Globus pallidus (tissue), 1 donor: ENCODE data around the gene IL19.
"Not testable (repeated sequence)": the region's sequence is repeated elsewhere in the genome, so short reads cannot be mapped to it uniquely, and the experiment has no call there.

Experiments used
- DNase-seq: peaks from one replicate; pipeline ENCODE4 v3.0.0-alpha.2; 2015; ENCODE audit warnings: low spot score

IL19 gene

DNA sequence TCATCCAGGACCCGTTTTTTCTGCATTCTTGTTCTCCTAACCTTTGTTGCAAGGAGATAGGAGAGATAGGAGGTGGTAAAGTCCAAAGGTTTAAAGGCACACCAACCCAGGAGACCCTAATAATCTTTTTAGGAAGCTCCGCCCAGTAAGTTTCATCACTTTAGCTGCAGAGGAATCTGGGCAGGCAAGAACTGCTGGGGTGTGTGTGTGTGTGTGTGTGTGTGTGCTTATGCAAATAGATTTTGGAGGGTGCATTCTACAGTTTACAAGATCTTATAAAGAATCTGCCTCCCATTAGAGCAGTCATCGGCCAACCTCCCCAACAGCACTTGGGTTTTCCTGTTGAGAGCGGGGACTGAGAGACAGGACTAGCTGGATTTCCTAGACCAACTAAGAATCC lies 5.7 kb downstream of the IL19 start:
- DNase-seq, result no peak

DNA sequence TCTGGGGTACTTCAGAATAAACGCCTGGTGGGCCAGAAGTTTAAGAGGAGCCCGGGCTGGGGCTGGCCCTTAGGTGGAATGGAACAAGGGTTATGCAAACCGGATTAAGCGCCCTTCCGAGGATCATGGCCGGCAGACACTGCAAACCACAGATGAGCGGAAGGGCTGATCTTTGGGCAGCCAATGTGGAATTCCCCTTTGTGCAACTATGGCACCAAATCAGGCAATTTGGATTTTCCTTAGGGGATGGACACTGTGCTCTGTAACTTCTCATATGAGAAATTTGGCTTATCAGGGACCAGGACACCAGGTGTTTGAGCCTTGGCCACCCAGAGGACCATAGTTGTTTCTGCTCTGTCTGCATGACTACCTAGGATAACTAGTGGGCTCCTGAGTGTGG lies 7.5 kb downstream of the IL19 start:
- no peak for DNase-seq

DNA sequence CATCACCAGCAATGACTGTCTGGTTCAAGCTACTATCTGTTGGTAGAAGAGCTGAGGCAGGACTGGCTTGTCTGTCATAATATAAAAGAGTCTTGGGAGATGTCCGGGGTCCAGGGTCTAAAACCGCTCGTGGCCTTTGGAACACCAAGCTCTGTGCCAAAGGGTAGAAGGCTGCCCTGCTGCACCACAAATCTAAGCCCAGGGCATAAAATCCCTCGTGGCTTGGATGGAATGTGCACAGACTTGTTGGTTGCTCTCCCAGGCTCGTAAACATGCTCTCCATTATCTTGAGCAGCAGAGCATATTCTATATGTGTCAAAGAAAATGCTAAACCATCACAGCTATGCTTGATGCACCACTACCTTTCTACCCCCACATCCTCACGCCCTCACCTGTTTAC lies 8.3 kb downstream of the IL19 start:
- not testable (repeated sequence) for DNase-seq

DNA sequence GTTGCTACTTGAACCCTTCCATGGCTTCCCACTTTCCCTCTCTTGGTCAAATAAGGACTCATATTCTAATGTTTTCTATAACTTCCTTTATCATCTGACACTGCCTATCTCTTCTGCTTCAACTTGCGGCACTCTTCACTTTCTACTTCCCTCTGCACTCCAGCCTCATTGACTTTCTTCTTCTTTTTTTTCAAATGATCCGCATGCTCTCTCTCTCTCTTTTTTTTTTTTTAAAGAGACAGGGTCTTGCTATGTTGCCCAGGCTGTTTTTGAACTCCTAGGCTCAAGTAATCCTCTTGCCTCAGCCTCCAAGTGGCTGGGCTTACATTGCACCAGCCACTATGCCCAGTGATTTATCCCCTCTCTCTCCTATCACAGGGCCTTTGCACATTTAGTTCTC lies 9.1 kb downstream of the IL19 start:
- DNase-seq, result no peak

DNA sequence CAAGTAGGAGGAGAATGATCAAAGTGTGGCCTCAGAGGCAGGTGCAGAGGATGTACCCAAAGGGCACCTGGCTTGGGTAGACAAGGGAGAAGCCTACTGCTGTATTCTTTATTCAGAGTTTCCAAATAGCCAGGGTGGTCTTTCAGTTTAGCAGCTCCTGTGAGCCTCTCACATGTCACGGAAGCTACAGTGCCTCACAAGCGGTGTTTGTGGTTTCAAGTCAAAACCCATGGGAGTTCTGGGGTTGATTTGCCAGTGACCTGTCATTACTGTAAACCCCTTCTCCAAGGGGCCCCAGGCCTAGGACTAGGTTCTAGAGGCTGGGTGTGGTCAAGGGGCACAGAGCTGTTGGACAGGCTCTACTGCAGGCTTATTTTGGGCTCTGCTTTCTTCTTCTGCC lies 11.9 kb downstream of the IL19 start:
- DNase-seq, result no peak

DNA sequence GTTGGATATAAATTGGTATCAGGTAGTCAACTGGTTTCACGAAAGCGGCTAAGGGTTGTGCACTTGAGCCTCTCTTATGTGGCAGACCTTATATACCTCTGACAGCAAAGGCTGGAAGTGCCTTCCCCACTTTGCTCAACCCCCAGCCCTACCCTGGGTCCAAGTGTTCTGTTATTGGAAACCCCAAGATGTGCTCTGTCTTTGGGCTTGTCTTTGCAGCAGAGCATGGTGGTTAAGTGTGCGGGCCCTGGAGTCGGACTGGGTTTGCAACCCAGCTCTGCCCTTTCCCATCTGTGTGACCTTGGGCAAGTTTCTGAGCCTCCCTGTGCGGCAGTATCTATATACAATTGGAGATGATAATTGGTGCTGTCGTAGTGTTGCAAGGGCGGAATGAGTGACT lies 12.9 kb downstream of the IL19 start:
- DNase-seq, result no peak

DNA sequence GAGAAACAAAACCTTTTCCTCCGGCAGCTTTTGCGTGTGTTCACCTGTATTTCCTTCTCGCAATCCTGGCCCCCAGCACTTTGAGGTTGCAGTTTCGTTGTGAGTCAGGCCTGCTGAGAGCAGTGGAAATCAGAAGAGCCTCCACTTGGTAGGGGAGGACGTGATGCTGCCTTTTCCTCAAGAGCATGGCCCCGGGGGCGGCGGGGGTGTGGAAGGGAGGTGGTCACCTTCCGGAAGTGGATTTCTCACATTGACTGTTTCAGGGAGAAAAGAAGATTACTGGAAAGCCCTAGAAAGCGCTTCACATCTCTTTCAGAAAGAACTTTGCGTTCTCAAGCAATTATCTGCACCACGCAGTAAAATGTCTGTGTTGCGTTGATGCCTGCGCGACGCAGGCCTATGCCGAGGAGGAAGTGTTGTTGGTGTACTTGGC lies 13.9 kb downstream of the IL19 start:
- DNase-seq, result no peak

DNA sequence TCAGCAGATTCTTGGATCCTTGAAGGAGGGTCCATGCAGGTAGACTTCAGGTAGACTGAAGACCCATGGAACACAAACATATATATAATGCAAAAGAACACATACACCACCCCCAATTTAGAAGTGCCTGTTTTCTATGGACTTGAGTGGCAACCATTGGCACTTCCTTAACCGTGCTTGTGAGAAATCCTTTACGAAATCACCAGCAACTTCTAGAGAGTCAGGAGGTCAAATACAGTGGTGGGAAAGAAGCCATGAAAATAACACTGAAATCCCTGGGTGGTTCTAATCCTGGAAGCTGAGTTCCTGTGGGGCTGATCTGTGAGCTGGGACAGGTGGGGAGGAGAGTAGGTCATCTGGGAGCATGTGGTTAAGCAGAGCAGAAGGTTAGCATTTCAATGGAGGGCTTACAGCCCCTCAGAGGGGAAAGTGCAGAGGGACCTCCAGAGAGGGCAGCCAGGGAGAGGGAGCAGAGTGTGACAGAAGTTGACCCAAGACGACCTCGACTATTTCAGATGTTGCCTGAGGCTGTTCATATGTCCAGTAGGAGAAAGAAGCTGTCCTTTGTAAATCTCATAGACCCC lies 14.7 kb downstream of the IL19 start:
- DNase-seq, result no peak

DNA sequence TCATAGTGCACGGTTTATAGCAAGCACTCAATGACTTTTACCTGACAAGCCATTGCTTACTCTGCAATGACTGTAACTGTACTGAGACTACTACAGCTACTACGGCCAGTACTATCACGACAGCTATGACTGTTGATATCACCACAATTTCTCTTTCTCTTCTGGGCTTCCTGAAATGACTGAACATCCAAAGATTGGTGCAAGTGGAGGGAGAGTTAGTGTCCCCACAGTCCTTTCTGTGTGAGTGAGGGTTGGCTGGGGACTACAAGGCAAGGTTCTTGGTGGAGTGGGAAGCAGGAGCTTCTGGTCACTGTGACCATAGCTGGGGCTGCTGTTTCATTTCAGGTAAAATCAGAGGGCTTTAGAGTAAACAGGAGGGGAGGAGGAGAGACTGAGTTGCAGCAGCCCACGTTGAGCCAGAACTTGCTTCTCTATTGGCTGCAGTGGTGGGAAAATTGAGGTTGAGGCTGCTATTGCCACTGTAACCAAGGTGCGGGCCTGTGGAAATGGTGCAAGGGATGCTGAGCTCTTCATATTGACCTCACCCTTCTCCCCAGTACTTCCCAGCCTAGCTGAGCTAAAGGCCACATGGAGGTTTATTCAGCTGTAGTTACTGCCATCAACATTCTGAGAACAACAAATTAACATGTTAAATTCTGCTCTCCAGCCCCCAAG lies 15.8 kb downstream of the IL19 start:
- DNase-seq, result no peak

DNA sequence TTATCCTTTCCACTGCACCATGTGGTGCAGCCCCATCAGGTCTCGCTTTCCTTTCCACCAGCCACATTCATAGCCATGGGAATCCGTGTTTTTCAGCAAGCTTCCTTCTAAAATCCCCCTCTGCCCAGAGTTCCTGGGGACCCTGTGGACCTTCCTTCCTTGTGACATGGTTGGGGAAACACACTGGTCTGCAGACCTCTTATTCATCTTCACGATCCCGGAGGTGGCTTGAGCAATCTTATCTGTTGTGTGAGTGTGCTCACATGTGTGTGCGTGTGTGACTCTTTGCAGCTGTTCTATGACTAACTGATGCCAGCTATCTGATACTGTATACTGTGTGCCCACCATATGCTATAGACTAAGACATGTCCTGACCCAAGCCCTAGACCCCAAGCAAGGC lies 17.3 kb downstream of the IL19 start:
- no peak for DNase-seq

DNA sequence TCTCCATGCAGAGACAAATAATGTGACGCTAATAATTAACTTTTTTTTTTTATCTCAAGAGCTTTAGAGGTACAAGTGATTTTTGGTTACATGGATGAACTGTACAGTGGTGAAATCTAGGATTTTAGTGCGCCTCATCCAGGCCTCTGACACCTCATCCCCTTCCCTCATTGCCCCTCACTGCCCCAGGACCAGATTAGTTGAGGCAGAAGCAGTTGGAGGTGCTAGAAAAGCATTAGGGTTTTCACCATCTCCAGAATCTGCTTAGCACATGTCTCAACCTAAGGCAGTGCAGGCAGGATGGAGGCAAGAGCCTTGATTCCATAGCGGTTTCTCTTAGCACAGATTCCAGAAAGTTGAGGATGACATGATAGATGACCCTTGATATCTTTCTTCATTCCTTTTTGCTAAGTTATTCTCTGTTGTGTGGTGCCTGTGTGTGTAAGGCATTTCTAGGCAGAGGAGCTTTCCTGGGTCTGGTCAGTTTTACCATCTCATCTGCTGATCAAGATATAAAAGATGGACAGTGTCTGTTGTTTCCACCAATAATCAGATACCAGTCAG lies 18.0 kb downstream of the IL19 start:
- no peak for DNase-seq

DNA sequence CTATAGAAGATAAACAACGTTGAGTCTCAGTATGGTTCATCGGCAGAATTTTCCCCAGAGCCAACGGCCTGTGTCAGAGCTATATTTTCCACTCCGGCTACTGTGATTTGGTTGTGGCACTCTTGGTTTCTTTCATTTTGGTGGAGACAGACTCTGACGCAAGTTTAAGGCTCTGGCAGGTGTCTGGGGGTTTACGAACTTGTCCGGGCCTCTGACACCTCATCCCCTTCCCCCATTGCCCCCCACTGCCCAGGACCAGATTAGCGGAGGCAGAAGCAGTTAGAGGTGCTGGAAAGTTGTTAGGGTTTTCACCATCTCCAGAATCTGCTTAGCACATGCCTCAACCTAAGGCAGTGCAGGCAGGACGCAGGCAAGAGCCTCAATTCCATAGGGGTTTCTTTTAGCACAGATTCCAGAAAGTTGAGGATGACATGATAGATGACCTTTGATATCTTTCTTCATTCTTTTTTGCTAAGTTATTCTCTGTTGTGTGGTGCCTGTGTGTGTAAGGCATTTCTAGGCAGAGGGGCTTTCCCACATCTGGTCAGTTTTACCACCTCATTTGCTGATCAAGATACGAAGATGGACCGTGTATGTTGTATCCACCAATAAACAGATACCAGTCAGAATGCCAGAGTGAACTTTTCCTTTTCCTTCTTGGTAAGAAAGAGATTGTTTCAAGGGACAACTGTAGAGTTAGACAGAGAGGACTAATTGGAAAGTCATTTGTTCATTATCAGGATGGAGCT lies 20.1 kb downstream of the IL19 start:
- DNase-seq, result no peak

DNA sequence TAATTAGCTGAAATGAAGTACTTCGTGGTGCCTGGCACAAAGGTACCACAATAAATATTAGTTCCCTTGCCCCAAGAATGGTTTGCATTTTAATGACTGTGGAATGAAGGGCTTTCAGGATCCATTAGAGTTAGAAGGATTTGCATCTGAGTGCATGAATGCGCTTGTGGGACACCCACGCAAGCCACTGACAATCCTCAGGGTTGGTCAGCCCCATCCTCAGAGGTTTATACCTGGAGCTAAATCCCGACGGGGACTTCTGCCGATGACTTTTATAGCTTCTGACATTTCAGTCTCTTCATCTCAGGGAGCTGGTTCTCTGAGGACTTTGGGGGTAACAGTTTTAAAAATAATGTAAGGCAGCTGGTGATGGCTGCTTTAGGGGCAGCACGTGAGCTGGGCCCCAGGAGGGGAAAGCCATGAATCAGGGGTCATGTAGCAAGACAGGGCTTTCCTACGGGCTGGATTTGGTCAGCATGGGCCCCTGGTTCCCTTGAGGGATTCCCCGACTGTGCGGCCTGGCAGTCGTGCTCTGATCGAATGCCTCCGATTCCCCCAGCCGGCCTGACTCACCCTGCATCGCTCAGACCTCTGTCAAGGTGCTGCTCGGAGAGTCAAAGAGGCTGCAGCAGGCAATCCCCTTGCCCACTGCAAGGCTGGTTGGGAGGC lies 22.5 kb downstream of the IL19 start:
- DNase-seq, result no peak

DNA sequence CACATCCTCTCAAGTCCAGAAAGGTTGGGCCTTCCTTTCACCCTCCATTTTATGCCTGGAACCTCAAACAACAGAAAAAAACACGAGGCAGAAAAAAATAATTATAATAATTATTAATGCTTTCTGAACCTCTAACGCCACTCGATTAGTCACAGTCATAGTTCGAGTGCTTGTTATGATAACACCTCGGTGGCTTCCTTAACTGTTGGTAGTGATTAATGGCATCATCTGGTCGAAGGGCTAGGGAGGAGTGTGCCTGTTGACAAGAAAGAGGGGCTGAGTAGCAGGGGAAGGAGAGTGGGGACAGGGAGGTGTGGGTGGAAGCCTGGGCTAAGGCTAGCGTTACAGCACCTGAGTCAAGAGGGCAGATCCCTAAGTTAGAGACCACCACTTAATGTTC lies 23.0 kb downstream of the IL19 start:
- DNase-seq, result no peak

DNA sequence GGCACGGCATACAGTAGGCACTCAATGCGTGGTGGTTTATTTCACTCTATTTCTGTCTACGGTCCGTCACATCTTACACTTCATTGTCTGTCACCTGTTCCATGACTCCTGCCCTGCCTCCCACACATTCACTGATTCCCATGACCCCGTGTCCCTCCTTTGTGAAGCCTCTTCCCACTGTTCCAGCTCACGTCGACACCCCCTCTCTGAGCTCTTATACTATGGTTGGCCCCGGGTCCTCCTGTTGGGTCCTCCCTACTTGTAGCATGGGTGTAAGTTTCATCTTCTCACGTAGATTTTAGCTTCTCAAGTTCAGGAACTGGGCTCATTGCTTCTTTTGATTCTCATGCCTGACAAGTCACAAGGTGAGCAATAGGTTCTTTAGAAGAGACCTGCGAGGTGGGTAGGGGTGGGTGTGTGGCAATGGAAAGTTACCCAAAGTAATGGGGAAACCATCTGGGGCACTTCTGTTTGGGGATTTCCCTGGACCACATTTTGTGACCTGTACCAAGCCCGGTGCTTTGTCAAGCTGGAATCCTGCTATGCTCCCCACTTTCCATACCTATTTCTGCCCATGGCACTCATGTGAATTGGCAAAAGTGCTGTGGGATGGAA lies 23.8 kb downstream of the IL19 start:
- DNase-seq, result no peak

DNA sequence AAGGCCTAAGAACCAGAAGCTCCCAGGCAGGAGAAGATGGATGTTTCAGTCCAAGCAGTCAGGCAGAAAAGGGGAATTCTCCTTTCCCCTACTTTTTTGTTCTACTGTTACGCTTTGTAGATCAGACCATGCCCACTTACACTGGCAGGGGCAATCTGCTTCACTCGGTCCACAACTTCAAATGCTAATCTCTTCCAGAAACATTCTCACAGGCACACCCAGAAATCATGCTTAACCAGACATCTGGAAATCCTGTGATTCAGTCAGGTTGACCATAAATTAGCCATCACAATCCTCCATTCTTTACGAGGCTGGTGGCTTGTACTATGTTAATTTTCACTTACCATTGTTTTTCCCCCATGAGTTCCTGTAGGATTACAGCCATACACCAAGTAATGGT lies 25.5 kb downstream of the IL19 start:
- no peak for DNase-seq

DNA sequence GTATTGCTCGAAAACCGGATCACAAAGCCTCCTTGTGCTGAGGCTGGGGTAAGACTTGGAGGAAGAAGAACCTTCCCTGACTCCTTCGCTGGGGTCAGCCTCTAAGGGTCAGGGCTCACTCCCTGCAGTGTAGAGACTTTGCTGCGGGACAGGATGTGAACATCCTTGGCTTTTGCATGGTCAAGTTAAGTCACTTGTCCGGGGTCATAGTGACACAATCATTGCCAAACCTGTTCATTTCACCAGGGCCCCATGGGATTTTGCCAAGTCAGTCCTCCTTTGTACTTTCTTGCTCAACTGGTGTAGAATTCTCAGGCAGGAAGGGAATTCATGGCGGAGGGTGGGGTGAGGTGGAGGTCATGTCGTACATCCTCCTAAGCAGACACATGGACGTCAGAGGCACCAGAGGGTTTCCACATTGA lies 26.4 kb downstream of the IL19 start:
- DNase-seq, result no peak

DNA sequence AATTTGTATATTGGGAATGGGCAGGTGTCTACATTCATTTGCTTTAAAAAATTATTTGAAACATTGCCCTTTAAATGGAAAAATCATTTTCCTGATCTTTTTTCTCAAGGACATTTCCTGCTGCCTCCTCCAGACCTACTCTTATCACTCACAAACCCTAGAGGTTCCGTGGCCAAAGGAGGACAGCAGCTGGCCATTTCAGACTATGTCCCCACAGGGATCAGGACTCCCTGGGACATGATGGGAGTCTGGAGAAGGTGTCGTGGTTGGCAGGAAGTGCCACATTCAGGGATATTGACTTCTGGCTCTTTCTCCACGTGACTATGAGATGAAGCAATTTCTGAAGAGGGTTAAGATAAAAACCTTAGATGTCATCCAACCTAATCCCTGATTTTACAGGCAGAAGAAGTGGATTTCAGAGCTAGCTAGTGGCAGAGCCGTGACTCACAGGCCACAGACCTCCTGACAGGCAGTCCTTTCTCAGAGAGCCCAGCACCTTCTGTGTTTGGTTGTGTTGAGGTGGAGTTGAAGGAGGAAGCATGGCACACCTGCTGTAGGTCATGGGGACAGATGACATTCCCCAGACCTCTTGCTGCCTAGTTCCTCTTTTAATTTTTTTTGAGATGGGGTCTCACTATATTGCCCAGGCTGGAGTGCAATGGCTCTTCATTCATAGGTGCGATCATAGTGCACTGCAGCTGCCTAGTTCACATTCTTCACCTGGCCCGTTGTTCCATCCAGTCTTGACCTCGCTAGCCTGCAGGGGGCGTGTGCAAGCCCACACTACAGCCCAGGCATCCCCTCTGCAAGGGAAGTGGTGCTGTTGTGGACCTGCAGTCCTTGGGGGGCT lies 27.2 kb downstream of the IL19 start:
- no peak for DNase-seq

DNA sequence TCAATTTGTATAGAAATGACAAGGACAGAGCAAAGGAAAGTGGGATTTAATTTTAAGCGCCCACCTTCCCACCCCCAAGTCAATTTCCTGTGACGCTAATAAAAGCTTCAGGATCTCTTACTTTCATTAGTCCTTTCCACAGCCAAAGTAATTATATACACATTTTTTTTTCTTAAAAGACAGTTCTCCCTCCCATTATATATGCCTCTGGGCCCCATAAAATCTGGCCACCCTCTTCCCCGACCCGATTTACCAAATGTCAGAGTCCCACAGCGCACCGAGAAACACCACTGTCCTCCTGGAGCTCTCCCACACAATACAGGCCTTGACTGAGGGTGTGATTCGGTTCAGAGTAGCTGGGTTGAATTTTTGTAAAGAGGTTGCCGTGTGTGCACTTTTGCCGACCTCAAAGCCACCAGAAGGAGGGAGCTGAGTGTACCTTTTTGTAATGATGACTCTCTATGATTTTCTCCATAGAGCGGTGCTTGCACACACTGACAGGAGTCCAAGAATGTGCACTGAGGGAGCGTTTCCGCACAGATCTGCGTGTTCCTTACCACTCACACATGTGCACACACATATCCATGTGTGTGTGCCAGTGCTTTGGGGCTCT lies 27.9 kb downstream of the IL19 start:
- no peak for DNase-seq

DNA sequence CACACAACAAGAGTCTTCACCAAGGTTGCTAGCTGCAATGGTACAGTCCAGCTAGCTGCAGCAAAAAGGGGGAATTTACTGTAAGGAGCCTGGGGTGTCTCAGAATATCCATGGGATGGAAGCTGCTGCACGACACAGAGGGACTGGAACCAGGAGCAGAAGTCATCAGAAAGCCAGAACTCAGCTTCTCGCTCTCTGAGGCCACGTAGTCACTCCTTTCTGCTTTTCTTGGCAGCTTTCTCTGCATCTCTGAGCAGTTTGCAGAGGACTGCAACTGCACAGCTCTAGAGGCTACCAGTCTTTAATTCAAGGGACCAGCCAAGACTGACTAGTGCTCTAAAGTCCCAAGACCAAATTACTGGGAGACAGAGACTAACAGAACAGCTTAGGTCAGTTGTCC lies 28.7 kb downstream of the IL19 start:
- no peak for DNase-seq

DNA sequence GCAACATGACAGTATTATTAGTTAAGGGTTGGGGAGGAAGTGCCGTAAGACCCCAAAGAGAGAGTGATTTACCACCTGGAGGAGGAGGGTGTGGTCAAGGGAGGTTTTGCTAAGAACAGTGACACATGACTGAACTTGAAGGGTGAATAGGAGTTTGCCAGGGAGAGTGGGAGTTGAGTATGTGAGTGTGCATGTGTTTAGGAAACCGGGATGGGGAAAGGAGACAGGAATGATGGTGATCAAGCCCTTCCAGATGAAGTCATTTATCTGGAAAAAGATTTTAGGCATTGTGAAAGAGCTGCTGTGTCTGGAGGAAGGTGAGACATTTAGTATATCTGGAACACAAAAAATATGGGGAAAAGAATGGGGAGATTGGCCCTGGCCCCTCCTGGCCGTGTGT lies 29.8 kb downstream of the IL19 start:
- no peak for DNase-seq
